Kidney (tissue), 14 donors: ENCODE results near the gene RIN3. TPM values are rescaled to one million over a fixed set of nuclear protein-coding genes. Genes with fewer than 3 reads are reported as not detected.

ENCODE experiments used
- DNase-seq, 5 donors: peaks; one replicate each; pipeline ENCODE4 v3.0.0-alpha.2; 2013 to 2020
- FAIRE-seq: peaks from 2 replicates; lab custom pipeline; 2012; peaks lifted over from hg19 to GRCh38; lab: Jason Lieb, UNC
- H3K27ac ChIP-seq, 2 donors: one replicate each; pipeline ENCODE4 v1.7.0; 2013; ENCODE audit warnings: low read depth in 2 of 2, low read length in 2 of 2, inconsistent platforms in 1 of 2
- H3K27me3 ChIP-seq: one replicate; pipeline ENCODE4 v1.7.1; 2013; ENCODE audit warnings: low read length, inconsistent platforms; ENCODE audit not compliant: control insufficient read depth, insufficient read depth
- H3K36me3 ChIP-seq, 3 donors: one replicate each; pipeline versions ENCODE4 v1.7.0 to v1.7.1; 2013; ENCODE audit warnings: low read length in 3 of 3, control low read depth in 1 of 3, inconsistent platforms in 1 of 3; ENCODE audit not compliant: insufficient read depth in 3 of 3, control insufficient read depth in 2 of 3
- H3K4me1 ChIP-seq, 3 donors: one replicate each; pipeline versions ENCODE4 v1.7.0 to v1.7.1; 2013; ENCODE audit warnings: low read length in 3 of 3, inconsistent platforms in 1 of 3, low read depth in 1 of 3; ENCODE audit not compliant: control insufficient read depth in 2 of 3, insufficient read depth in 2 of 3
- H3K4me3 ChIP-seq, 3 donors: one replicate each; pipeline versions ENCODE4 v1.7.0 to v1.8.1; 2013; ENCODE audit warnings: low read length in 3 of 3, control low read depth in 1 of 3, inconsistent platforms in 1 of 3
- H3K9ac ChIP-seq, 3 donors: one replicate each; pipeline versions ENCODE4 v1.7.0 to v1.7.1; 2013; ENCODE audit warnings: low read length in 3 of 3, control low read depth in 1 of 3, inconsistent platforms in 1 of 3
- H3K9me3 ChIP-seq, 3 donors: one replicate each; pipeline versions ENCODE4 v1.7.0 to v1.7.1; 2013; ENCODE audit warnings: low read length in 3 of 3, control low read depth in 1 of 3, inconsistent platforms in 1 of 3; ENCODE audit not compliant: control insufficient read depth in 2 of 3, insufficient read depth in 1 of 3
- intact Hi-C: fragments of 100-400 bp; cut with DNase I; formaldehyde crosslinking; loops from one replicate; pipeline ENCODE4 v1.11.1; 2022
- polyA plus RNA-seq: library from polyadenylated mRNA; stranded (reverse); fragments of 350-450 nt; fragmentation: Illumina TruSeq; extraction: RNeasy Lipid Tissue Mini Kit (QIAGEN cat#74804); gene quantifications from one replicate; pipeline ENCODE4 v1.2.3, GENCODE V29; 2014; ENCODE audit warnings: low read depth, low replicate concordance; ENCODE audit not compliant: insufficient read depth
- total RNA-seq: library from RNA; stranded (reverse); fragmentation: NEBNext Ultra II Directional; extraction: Animal tissue kit (Norgen Biotek cat#: 25700); gene quantifications from one replicate; pipeline ENCODE4 v1.2.1, GENCODE V29; 2021
- TF ChIP-seq, protein P1 (sequence below): IDR thresholded peaks from 3 replicates; pipeline ENCODE4 v1.5.1; 2012; ENCODE audit warnings: mild to moderate bottlenecking, moderate library complexity, borderline replicate concordance; ENCODE audit not compliant: insufficient read depth; ENCODE audit errors: extremely low read depth
- donor health status: control.
- donor health status: control.
- donor health status: control.
- donor health status: control.
- donor health status: control.
- donor health status: DM: yes; HTN: yes; CAD: no.
- donor health status: Normal renal cell carcinoma (clear cell type).

Gene RIN3
- total and polyA plus RNA-seq, 2 donors from 2014 or later, result 7.1 to 30.4 TPM

DNA sequence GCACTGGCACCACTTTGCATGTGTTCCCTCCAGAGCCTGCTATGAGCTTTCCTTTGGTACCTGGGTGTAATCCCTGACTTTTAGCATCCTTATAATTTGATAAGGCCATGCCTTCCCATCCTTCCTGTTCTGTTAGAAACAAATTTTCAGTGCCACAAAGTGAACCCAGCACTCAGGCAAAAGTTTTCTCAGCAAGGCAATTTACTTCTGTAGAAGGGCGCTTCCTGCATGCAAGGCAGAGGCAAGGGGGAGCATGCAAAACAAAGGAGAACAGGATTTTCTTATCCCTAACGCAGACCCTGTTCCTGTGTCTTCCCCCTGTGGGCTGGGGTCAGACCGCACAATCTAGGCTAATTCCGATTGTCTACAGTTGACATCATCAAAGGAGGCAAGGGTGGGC, 108.7 kb downstream of the RIN3 start:
- Histone ChIP-seq H3K9ac (no peak overlapping the region), H3K4me1 (no peaks in the 10 kb centered on the region), H3K36me3 (no peaks in the 10 kb centered on the region), H3K27me3 (no peaks in the 10 kb centered on the region), H3K4me3 (no peak overlapping the region), H3K27ac (no peak overlapping the region), H3K9me3 (peaks cover 0 to 18% (median 2%) of the 10 kb centered on the region in 3 donors)
- FAIRE-seq, result no peak
- no peak for DNase-seq
- intact Hi-C loops, result no loop called here
- TF ChIP-seq, protein P1, sequence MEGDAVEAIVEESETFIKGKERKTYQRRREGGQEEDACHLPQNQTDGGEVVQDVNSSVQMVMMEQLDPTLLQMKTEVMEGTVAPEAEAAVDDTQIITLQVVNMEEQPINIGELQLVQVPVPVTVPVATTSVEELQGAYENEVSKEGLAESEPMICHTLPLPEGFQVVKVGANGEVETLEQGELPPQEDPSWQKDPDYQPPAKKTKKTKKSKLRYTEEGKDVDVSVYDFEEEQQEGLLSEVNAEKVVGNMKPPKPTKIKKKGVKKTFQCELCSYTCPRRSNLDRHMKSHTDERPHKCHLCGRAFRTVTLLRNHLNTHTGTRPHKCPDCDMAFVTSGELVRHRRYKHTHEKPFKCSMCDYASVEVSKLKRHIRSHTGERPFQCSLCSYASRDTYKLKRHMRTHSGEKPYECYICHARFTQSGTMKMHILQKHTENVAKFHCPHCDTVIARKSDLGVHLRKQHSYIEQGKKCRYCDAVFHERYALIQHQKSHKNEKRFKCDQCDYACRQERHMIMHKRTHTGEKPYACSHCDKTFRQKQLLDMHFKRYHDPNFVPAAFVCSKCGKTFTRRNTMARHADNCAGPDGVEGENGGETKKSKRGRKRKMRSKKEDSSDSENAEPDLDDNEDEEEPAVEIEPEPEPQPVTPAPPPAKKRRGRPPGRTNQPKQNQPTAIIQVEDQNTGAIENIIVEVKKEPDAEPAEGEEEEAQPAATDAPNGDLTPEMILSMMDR, result no peak

DNA sequence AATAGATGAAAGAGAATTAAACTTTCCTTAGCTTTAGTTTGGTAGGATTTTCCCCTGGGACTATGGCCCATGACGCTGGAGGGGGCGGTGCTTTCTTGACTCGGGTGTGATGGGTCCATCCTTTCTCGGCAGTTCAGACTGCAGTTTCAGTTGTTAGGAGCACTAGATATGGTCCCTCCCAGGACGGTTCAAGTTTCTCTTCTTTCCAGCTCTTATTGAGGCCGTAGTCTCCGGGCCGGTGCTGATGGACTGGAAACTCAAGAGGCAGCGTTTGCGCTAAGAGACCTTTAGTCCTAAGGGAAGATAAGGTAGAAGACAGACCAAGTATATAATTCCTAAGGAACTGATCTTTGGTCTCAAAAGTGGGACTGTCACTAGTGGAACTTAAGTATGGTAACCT, 111.2 kb downstream of the RIN3 start:
- Histone ChIP-seq H3K4me1 (no peaks in the 10 kb centered on the region), H3K27me3 (no peaks in the 10 kb centered on the region), H3K36me3 (no peaks in the 10 kb centered on the region), H3K4me3 (no peak overlapping the region), H3K27ac (no peak overlapping the region), H3K9me3 (peaks cover 2 to 22% (median 3%) of the 10 kb centered on the region in 3 donors), H3K9ac (no peak overlapping the region)
- TF ChIP-seq, protein P1, result no peak
- no peak for DNase-seq
- intact Hi-C loops, result no loop called here
- FAIRE-seq, result no peak

DNA sequence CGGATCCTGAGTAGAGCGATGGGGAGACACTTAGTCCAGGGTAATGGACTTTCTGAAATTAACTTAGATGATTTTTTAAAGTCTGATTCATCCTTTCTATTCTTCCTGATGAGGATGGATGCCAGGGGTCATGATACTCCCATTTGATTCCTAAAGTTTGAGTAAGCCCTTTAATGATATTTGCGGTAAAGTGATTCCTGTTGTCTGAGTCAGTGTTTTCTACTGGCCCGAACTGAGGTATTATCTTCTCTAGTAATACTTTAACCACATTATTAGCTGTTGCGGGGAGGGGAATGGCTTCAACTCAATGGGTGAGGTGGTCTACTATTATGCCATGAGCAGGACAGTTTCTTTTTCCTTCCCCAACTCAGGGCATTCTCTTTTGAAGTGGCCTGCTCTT, 111.6 kb downstream of the RIN3 start:
- H3K9ac ChIP-seq, result no peak overlapping the region
- H3K27ac ChIP-seq, result no peak overlapping the region
- intact Hi-C loops, result no loop called here
- FAIRE-seq (no peak), DNase-seq (no peak)
- H3K9me3 ChIP-seq, result peaks cover 2 to 22% (median 3%) of the 10 kb centered on the region in 3 donors
- TF ChIP-seq, protein P1, result no peak
- no peaks in the 10 kb centered on the region for H3K27me3 ChIP-seq
- no peaks in the 10 kb centered on the region for H3K36me3 ChIP-seq
- no peaks in the 10 kb centered on the region for H3K4me1 ChIP-seq
- no peak overlapping the region for H3K4me3 ChIP-seq

DNA sequence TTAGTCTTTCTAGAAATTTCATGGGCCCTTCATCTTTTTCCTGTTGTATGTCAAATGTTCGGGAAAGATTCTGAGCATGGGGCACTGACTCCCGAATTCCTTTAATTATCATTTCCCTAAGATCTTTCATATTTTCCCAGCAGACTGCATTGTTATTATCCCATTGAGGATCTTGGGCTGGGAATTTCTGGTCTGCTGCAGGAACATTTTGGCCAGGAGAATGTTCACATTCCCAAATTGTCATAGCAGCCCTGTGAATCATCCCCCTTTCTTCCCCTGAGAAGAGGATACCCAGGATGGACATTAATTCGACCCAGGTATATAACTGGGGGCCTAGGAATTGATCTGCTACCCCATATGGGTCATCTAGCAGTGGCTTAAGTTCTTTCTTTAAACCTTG, 112.5 kb downstream of the RIN3 start:
- no peak for DNase-seq
- no peak overlapping the region for H3K4me3 ChIP-seq
- H3K27me3 ChIP-seq, result no peaks in the 10 kb centered on the region
- no peaks in the 10 kb centered on the region for H3K4me1 ChIP-seq
- TF ChIP-seq, protein P1, result no peak
- no peak for FAIRE-seq
- intact Hi-C loops, result no loop called here
- H3K9me3 ChIP-seq, result peaks cover 2 to 22% (median 3%) of the 10 kb centered on the region in 3 donors
- H3K36me3 ChIP-seq, result no peaks in the 10 kb centered on the region
- no peak overlapping the region for H3K27ac ChIP-seq
- H3K9ac ChIP-seq, result no peak overlapping the region
